OCI-LY1 (cell line): ENCODE data around the gene SEMA3B.

Experiments
- CTCF ChIP-seq: fragments of 200-600 bp; sonication (generic), shearing (Covaris generic); IDR thresholded peaks from 2 replicates; pipeline ENCODE4 v1.5.1; 2017; ENCODE audit warnings: mild to moderate bottlenecking, antibody characterized with exemption, low read length, moderate library complexity, mixed read lengths
- EZH2 ChIP-seq: fragments of 200-600 bp; sonication (generic), shearing (Covaris generic); IDR thresholded peaks from 2 replicates; pipeline ENCODE4 v1.8.0; 2017; ENCODE audit warnings: borderline replicate concordance, mixed run types, mild to moderate bottlenecking, antibody characterized with exemption, low read length, moderate library complexity, mixed read lengths

GRCh38 chr3:50230104-50230793, 38.7 kb upstream of the SEMA3B start:
- no peak for TF ChIP-seq CTCF
- no peak for TF ChIP-seq EZH2
